HPDE6-E6E7 (cell line): ENCODE measurements around the gene SLC22A12.
"Not testable (repeated sequence)": the region's sequence is repeated elsewhere in the genome, so short reads cannot be mapped to it uniquely, and the experiment has no call there.

Experiments
- DNase-seq: peaks from one replicate; pipeline ENCODE4 v3.0.0; 2011; ENCODE audit warnings: missing footprints; ENCODE audit errors: extremely low spot score

The SLC22A12 gene

GRCh38 chr11:64585150-64585549, 5.9 kb upstream of the SLC22A12 start:
- DNase-seq = no peak

- DNase-seq = no peak
Measured at GRCh38 chr11:64586366-64586765, 4.7 kb upstream of the SLC22A12 start.

DNA sequence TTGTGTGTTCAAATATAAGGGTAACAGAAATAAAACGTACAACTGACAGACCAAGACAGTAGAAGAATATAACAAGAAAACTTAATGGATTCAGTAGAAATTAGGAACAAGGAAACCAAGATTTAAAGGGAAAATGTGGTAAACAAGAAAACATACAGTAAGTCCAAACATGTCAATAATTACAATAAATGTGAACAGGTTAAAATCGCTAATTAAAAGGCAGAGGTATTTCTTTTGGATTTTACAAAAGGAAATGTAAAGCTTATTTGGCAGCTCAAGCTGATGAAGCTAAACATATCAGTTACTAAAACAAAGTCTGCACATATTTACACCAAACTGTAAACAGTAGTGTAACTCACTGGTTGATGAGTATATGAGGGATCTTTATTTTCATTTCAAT, 2.3 kb upstream of the SLC22A12 start:
- DNase-seq = no peak

- DNase-seq = no peak
Measured at GRCh38 chr11:64591257-64592233, 525 bp downstream of the SLC22A12 start.

GRCh38 chr11:64592234-64592615, 1.2 kb downstream of the SLC22A12 start:
- no peak for DNase-seq

GRCh38 chr11:64592656-64593055, 1.6 kb downstream of the SLC22A12 start:
- no peak for DNase-seq

GRCh38 chr11:64593156-64594105, 2.4 kb downstream of the SLC22A12 start:
- no peak for DNase-seq

GRCh38 chr11:64594159-64594939, 3.3 kb downstream of the SLC22A12 start:
- DNase-seq = no peak

DNA sequence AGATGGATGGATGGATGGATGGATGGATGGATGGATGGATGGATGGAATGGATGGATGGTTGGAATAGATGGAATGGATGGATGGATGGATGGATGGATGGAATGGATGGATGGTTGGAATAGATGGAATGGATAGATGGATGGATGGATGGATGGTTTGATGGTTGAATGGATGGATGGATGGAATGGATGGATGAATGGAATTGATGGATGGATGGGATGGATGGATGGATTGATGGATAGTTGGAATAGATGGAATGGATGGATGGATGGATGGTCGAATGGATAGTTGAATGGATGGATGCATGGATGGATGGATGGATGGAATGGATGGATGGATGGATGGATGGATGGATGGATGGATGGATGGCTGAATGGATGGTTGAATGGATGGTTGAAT, 4.9 kb downstream of the SLC22A12 start:
- not testable (repeated sequence) for DNase-seq

- DNase-seq = no peak
Measured at GRCh38 chr11:64597671-64598101, 6.7 kb downstream of the SLC22A12 start.

- no peak for DNase-seq
Measured at GRCh38 chr11:64598106-64598796, 7.2 kb downstream of the SLC22A12 start.

DNA sequence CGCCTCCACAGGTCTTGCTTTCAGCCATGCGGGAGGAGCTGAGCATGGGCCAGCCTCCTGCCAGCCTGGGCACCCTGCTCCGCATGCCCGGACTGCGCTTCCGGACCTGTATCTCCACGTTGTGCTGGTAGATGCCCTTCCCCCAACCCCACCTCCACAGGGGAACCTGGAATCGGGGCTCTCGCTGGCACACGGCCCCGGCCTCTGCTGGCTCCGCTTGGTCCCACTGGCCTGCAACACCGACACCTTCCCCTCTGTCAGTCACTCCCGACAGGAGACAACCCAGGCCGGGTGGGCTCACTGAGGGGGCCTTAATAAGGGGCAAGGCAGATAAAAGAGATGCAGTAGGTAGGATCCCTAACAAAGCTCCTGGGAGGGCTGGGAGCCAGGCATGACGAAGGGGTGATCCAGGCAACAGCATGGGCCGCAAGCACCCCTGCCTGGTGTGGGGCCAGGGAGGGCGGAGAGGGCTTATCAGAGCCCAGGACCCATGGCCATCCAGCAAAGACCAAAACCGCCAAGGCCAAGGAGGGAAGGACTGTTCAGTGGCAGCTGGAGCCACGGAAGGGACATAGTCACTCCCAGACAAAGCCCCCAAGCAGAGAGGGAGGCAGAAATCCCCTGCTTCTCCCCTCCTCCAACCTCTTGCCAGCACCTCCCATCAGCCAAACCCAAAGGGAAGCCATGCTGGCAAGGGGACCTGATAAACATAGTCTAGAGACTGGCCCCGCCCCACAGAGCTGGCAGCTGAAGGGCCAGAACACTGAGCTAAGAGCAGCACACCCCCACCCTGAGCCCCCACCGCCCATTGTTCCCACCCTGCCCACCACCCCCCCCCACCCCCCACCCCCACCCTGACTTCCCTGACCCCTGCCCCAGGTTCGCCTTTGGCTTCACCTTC, 8.0 kb downstream of the SLC22A12 start:
- no peak for DNase-seq

- no peak for DNase-seq
Measured at GRCh38 chr11:64599698-64600211, 8.7 kb downstream of the SLC22A12 start.

DNA sequence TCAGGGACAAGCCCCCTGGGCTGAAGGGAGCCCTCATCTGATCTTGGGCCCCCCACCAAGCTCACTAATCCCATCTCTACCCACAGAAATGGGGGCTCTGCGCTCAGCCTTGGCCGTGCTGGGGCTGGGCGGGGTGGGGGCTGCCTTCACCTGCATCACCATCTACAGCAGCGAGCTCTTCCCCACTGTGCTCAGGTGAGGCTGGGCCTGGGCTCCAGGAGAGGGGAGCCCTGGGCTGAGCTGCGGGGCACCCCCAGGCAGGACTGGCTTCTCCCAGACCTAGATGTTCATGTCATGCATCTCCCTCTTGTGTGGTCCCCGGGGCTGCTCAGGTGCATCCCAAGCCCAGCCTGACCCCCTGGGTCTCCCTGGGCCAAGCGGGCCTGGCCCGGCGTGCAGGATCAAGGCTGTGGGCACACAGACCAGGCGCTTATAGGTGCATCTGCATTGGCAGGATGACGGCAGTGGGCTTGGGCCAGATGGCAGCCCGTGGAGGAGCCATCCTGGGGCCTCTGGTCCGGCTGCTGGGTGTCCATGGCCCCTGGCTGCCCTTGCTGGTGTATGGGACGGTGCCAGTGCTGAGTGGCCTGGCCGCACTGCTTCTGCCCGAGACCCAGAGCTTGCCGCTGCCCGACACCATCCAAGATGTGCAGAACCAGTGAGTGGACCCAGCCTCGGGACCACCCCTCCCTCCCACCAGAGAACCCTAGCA, 9.4 kb downstream of the SLC22A12 start:
- no peak for DNase-seq

- no peak for DNase-seq
Measured at GRCh38 chr11:64601605-64602465, 10.8 kb downstream of the SLC22A12 start.

- DNase-seq = no peak
Measured at GRCh38 chr11:64602466-64603070, 11.5 kb downstream of the SLC22A12 start.

GRCh38 chr11:64603411-64604110, 12.5 kb downstream of the SLC22A12 start:
- DNase-seq = no peak
